ENCODE data around the gene MIEF1. TPM values are rescaled to one million over a fixed set of nuclear protein-coding genes. Genes with fewer than 3 reads are reported as not detected.
A peak's percentile ranks its signal among the peaks of the same experiment; 100 is the strongest.

Gene MIEF1
- total RNA-seq, 2 donors from 2014 or later = 33.1 to 36.3 TPM

- intact Hi-C loops (cut with DNase I, micrococcal nuclease) = no loop called here
- ATAC-seq (no peak), DNase-seq (no peak)
These were observed 14.1 kb upstream of the MIEF1 start for GRCh38 chr22:39487826-39488520.

DNA sequence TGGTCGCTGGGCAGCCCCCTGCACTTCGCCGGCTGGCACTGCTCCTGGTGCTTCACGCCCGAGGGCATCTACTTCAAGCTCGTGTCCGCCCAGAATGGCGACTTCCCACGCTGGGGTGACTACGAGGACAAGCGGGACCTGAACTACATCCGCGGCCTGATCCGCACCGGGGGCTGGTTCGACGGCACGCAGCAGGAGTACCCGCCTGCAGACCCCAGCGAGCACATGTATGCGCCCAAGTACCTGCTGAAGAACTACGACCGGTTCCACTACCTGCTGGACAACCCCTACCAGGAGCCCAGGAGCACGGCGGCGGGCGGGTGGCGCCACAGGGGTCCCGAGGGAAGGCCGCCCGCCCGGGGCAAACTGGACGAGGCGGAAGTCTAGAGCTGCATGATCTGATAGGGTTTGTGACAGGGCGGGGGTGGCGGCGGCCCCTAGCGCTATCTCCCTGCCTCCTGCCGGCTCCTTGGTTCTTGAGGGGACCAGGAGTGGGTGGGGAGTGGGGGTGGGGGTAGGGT is 13.5 kb upstream of the MIEF1 start:
- DNase-seq = no peak
- ATAC-seq = no peak
- intact Hi-C loops (cut with DNase I, micrococcal nuclease) = no loop called here

GRCh38 chr22:39489094-39490068 is 12.7 kb upstream of the MIEF1 start:
- DNase-seq = no peak
- intact Hi-C loops (cut with DNase I, micrococcal nuclease) = no loop called here
- peak; percentile 79 for ATAC-seq

DNA sequence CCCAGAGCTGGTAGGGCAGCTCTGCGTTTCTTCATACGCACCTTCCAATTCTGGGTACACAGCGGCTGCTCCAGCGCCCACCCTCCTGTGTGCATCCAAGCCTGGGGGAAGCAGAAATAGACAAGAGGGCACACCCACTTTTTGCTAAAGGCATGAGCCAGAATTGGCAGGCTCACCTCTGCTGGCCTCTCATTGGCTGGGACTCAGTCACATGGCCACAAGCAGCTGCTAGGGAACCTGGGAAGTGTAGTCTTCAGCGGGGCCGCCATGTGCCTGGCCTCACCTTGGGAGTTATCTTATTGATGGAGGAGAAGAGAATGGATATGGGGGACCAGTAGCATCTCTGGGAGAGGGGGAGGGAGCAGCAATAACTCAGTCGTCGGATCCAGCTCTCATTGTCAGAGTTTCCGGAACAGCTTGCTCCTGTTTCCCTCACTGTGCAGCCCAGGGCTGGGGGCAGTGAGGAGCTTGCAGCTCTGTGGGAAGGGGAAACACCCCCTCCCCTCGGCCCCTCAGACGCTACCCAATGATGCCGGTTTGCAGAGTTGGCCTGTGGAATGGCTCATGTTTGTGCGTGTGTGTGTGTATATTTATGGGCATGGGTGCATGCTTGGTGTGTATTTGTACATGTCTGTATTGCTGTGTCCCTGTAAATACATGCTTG is 11.8 kb upstream of the MIEF1 start:
- DNase-seq (peak; percentile 72 to 75), ATAC-seq (peak; percentile 83)
- intact Hi-C loops (cut with DNase I, micrococcal nuclease) = no loop called here

DNA sequence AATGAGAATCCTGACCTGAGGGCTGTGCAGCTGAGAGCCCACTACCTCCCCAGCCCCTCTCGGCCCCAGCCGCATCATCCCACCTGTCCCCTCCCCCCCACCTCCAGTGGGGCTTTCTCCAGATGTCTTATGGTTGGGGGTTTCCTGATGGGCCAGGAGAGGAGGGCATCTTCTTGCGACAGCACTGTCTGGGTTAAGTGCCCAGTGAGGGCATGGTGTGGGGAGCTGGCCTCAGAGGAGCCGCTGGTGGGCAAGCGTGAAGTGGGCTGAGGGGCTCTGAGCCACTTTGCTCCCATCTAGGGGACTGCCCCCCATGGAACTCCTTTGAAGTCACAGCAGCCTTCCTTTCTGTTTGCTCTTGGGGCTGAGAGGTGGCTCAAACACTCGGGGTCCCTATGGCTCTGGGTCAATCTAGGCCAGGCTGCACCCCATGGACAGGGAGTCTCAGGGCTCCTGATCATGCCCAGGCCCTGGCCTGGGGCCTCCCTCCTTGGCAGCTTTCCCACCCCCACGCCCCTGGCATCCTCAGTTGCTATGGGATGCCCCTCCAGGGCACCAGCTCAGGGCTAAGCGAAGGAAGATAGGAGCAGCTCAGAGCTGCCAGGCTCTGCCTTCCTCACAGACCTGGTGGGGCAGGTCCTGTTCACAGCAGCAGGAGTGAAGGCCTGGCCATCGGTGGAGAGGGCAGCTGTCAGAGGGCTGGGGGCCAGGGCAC is 11.0 kb upstream of the MIEF1 start:
- no peak for ATAC-seq
- intact Hi-C loops (cut with DNase I, micrococcal nuclease) = no loop called here
- no peak for DNase-seq

- no peak for ATAC-seq
- DNase-seq = no peak
- intact Hi-C loops (cut with DNase I, micrococcal nuclease) = loop anchor here in 1 of 2 donors (2.0 kb wide), 1 partner anchor 37 kb away; no protein-coding TSS in a partner anchor
These were observed 10.4 kb upstream of the MIEF1 start for GRCh38 chr22:39491696-39492095.

DNA sequence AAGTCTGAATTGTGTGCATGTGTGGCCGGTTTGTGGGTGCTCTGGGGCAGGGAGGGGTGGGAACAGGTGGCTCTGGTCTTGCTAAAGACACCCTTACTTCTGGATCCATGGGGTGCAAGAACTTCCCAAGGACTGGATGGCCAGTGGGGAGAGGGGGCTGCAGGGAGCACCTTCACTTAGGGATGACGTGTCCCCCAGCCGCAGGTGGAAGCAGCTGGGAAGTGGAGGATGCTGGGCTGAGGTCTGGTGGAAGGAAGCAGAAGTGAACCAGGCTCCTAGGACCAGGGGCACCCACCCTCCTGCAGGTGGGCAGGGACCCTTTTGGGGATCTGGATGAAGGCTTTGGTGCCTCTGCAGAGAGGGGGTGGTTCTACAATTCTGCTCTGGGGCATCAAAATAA is 9.9 kb upstream of the MIEF1 start:
- ATAC-seq = no peak

GRCh38 chr22:39493759-39494158 is 8.3 kb upstream of the MIEF1 start:
- intact Hi-C loops (cut with DNase I, micrococcal nuclease) = loop anchor here in 1 of 2 donors (2.0 kb wide), 1 partner anchor 35 kb away; no protein-coding TSS in a partner anchor
- ATAC-seq (no peak), DNase-seq (no peak)

More for the DNA sequence above, 9.9 kb upstream of the MIEF1 start:
- no peak for DNase-seq
- intact Hi-C loops (cut with DNase I, micrococcal nuclease) = loop anchor here in 1 of 2 donors (2.0 kb wide), 1 partner anchor 37 kb away; no protein-coding TSS in a partner anchor

GRCh38 chr22:39494471-39495120 is 7.5 kb upstream of the MIEF1 start:
- DNase-seq = no peak
- ATAC-seq = no peak
- intact Hi-C loops (cut with DNase I, micrococcal nuclease) = no loop called here

DNA sequence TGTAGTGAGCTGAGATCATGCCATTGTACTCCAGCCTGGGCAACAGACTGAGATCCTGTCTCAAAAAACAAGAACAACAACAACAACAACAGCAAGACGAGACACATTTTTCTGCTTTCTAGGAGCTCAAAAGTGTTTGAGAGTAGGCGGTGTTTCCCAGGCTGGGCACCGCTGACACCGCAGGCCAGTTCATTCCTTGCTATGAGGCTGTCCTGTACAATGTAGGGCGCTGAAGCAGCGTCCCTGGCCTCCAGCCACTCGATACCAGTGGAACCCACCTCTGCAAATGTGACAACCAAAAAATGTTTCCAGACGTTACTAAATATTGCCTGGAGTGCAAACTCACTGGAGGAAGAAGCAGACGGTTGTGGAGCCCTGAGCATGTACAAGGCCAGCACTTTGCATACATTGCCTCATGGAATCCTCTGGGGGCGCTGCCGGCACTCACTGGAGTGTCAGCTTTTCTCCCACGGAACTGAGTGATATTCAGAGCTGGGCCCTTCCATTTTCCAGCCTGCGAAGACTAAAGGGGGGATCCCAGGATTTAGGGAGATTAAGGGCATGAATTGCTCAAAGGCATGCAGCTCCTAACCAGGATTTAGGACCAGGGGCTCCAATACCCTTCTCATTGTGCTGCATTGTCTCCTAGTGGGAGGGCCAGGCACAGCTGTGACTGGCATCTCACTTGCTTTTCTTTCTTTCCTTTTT is 5.8 kb upstream of the MIEF1 start:
- intact Hi-C loops (cut with DNase I, micrococcal nuclease) = no loop called here
- peak; percentile 89 for ATAC-seq
- DNase-seq = peak; percentile 69 to 80

DNA sequence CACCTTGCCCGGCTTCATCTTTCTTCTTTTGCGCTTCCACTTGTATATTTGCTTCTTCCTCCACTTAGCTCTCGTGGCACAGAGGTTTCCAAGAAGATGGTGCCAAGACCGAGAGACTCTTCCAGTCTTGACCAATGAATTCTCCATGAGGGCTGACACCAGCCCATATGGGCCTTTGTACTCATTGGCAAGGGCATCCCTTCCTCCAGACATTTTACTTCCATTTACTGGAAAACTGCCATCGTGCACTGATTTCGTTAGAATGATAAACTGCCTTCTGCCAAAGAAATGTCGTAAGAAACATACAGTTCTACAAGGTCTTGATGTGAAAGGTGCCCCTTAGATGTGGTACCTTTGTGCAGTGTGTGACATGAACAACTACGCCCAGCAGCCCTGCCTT is 4.7 kb upstream of the MIEF1 start:
- no peak for DNase-seq
- intact Hi-C loops (cut with DNase I, micrococcal nuclease) = no loop called here
- ATAC-seq = no peak

DNA sequence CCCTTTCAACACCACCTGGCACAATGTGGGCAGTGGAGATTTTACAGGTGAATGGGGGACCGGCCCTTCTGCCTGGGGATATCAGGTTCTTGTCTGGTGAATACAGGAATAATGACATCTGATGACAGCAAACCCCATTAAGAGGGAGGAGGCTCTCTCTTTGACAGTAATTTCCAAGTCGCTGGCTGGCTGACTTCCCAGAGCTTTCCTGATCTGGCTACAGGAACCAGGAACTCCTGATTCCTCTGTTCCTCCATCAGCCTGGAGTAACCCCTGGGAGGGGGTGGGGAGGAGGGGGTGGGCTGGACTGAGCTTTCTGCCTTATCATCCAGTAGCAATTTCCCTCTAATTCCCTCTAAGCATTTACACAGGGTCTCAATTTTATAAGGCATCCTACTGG is 3.7 kb upstream of the MIEF1 start:
- ATAC-seq = no peak
- intact Hi-C loops (cut with DNase I, micrococcal nuclease) = no loop called here
- DNase-seq = no peak

DNA sequence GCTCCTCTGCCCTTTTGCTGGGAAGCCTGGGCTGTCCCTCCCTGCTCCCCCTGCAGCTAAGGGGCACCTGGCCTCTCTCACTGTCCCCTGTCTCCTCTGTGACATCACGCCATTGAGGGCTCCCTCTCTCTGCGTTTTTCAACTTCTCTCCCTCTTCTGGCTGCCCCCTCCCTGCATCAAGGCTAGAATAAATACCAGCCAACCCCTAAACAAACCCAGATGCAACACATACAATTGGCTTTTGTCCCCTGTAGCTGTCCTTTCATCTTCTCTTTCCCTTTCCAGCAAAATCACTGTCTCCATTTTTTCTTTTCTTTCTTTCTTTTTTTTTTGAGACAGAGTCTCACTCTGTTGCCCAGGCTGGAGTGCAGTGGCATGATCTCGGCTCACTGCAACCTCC is 3.3 kb upstream of the MIEF1 start:
- intact Hi-C loops (cut with DNase I, micrococcal nuclease) = no loop called here
- DNase-seq (no peak), ATAC-seq (no peak)

DNA sequence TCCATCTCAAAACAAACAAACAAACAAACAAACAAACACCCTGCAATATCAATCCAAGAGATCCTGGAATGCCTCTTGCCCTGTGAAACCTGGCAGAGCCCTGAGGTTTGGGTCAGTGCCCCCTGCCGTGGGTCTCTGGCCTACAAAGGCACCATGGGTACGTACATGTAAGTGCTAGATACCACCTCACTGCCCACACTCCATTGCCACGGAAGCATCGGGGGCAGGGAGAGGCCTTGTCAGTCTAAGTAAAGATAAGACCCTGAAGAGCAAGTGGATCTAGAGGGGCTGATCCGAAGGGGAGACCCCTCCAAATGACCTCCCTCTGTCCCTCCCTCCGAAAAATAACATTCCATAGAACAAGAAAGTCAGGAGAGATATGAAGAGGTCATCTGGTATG is 2.0 kb upstream of the MIEF1 start:
- no peak for DNase-seq
- no peak for ATAC-seq
- intact Hi-C loops (cut with DNase I, micrococcal nuclease) = loop anchor here in 1 of 2 donors (10.0 kb wide), 1 partner anchor 95 kb away; no protein-coding TSS in a partner anchor

DNA sequence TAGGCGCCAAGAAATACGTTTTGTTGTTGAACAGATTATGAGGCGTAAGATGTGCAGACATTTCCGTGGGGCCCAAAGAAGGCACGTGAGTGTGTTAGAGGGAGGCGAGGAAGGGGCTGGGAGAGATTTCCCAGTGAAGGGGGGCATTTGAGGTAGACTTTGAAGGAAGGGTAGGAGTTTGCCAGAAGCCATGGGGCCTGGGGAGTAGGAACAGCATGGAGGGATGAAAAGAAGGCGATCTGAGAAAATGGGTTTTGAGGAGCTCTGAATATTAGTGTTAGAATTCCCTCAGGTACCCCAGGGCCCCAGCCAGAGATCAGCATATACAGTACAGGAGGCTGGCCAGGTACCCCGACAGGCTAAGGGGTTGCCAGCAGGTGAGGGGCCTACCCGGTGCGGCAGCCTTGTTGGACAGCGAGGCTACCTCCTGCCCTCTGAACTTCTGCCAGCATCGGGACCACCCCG is 414 bp upstream of the MIEF1 start:
- DNase-seq (no peak), ATAC-seq (no peak)
- intact Hi-C loops (cut with DNase I, micrococcal nuclease) = loop anchor here in 1 of 2 donors (10.0 kb wide), 1 partner anchor 97 kb away; no protein-coding TSS in a partner anchor

DNA sequence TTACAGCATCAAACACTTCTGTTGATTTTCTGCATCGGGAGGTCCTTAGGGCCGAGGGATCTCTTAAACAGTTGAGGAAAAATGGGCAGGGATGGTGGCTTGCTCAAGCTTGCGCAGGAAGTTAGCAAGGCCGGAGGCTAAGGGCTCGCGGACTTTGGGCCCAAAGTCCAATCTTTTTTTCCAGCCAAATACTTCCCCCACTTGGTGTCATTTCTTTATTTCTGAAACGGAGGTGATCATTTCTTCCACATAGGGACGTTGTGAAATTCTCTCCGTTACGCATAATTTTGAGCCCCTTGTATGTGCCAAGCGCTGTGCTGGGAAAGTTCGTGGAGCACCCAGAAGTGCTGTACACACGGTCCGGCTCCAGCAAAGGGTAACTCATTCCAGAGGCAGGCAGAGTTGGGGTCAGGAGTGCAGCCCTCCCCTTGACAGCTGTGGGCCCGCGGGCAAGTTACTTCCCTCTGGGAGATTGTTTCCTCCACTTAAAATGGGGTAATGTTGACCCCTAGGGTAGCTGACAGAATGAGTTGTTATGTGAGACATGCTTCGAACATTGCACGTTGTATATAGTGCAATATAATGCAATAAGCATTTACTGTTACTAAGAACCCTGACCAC is 809 bp downstream of the MIEF1 start:
- ATAC-seq (peak; percentile 68), DNase-seq (peak in 1 of 2 donors; percentile 46)
- intact Hi-C loops (cut with DNase I, micrococcal nuclease) = loop anchor here in 1 of 2 donors (10.0 kb wide), 1 partner anchor 98 kb away; no protein-coding TSS in a partner anchor

DNA sequence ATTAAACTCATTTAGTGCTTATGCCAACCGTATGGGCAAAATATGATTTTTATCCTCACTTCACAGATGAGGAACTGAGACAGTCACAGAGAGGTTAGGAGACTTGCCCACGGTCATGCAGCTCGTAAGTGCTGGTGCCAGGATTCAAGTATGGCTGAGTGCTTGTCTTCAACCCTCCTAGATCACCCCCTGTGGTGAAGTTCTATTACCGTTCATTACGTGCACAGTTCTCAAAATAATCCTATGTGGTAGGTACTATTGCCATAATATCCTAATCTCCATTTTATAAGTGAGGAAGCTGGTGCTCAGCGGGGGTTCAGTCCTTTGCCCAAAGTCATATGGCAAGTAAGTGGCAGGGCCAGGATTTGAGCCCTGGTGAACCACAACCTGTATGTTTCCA is 1.5 kb downstream of the MIEF1 start:
- DNase-seq = no peak
- no peak for ATAC-seq
- intact Hi-C loops (cut with DNase I, micrococcal nuclease) = loop anchor here in 1 of 2 donors (10.0 kb wide), 1 partner anchor 99 kb away; no protein-coding TSS in a partner anchor
